KMS-11 (cell line): ENCODE data around the gene FBLN1.

Experiments used
- H2AFZ ChIP-seq: fragments of 200-600 bp; sonication (generic); 2 replicates; pipeline ENCODE4 v1.6.1; 2016; ENCODE audit warnings: antibody characterized with exemption, mixed run types, low read depth
- H3K27ac ChIP-seq: fragments of 200-600 bp; sonication (generic); 2 replicates; pipeline ENCODE4 v1.6.1; 2016; ENCODE audit warnings: mild to moderate bottlenecking, mixed run types
- H3K27me3 ChIP-seq: fragments of 200-600 bp; sonication (generic); 2 replicates; pipeline ENCODE4 v1.6.1; 2017; ENCODE audit warnings: mild to moderate bottlenecking, low read depth, mixed run types, moderate library complexity; ENCODE audit not compliant: insufficient read depth
- H3K36me3 ChIP-seq: fragments of 200-600 bp; sonication (generic); 2 replicates; pipeline ENCODE4 v1.6.1; 2017; ENCODE audit warnings: mild to moderate bottlenecking, mixed run types; ENCODE audit not compliant: insufficient read depth
- H3K4me1 ChIP-seq: fragments of 200-600 bp; sonication (generic); 2 replicates; pipeline ENCODE4 v1.6.1; 2016; ENCODE audit warnings: mild to moderate bottlenecking, low read depth, mixed run types; ENCODE audit not compliant: poor library complexity, severe bottlenecking
- H3K4me2 ChIP-seq: fragments of 200-600 bp; sonication (generic); 2 replicates; pipeline ENCODE4 v1.7.0; 2016; ENCODE audit warnings: mild to moderate bottlenecking, mixed run types
- H3K4me3 ChIP-seq: fragments of 200-600 bp; sonication (generic); IDR thresholded peaks from 2 replicates; pipeline ENCODE4 v1.6.1; 2017; ENCODE audit warnings: low read depth, low read length, mixed read lengths; ENCODE audit not compliant: insufficient read depth
- H3K79me2 ChIP-seq: fragments of 200-600 bp; sonication (generic); 2 replicates; pipeline ENCODE4 v1.6.1; 2016; ENCODE audit warnings: low read depth, mixed run types; ENCODE audit not compliant: insufficient read depth
- H3K9ac ChIP-seq: fragments of 200-600 bp; sonication (generic); 2 replicates; pipeline ENCODE4 v1.6.1; 2016; ENCODE audit warnings: mild to moderate bottlenecking, mixed run types
- H4K20me1 ChIP-seq: fragments of 200-600 bp; sonication (generic); 2 replicates; pipeline ENCODE4 v1.6.1; 2016; ENCODE audit warnings: mild to moderate bottlenecking, mixed run types; ENCODE audit not compliant: insufficient read depth
- CTCF ChIP-seq: fragments of 200-600 bp; sonication (generic); conservative IDR thresholded peaks from 2 replicates; pipeline ENCODE4 v1.6.1; 2017; ENCODE audit warnings: low read depth, mild to moderate bottlenecking, antibody characterized with exemption, low read length, moderate library complexity, mixed read lengths

Gene FBLN1

GRCh38 chr22:45650721-45651120 is 148.0 kb downstream of the FBLN1 start:
- H3K27me3 ChIP-seq, result peaks cover 18% of the 10 kb centered on the region; the same call in 1 of the 2 replicates
- no peak overlapping the region for H3K4me3 ChIP-seq
- no peak for TF ChIP-seq CTCF
- no peak overlapping the region for H3K4me2 ChIP-seq
- H3K9ac ChIP-seq, result no peak overlapping the region
- no peaks in the 10 kb centered on the region for H3K4me1 ChIP-seq
- H2AFZ ChIP-seq, result no peak overlapping the region
- no peaks in the 10 kb centered on the region for H4K20me1 ChIP-seq
- no peaks in the 10 kb centered on the region for H3K36me3 ChIP-seq
- H3K79me2 ChIP-seq, result no peaks in the 10 kb centered on the region
- H3K27ac ChIP-seq, result no peak overlapping the region
